ENCODE measurements around the gene SPP2.

The SPP2 gene

DNA sequence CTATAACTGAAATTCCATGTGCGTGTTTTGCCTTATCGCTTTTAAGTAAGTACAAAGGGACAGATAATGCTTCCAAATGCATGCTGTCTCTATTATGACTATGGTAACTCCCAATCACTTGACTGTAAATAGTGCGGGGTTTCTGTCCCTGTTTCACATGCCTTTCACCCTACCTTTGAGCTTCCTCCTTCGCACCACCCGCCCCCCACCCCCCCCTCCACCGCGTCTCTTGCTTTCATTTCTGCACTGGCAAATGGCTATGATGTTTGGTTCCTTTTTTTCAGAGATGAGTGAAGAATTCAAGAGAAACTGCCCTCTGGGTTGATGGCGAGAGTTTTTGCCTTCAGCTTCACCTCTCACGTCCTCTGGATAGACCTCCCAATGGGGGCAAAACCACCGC is 25.0 kb upstream of the SPP2 start:
- no peaks in the 10 kb centered on the region for H3K36me3 ChIP-seq (ENCODE audit: control insufficient read depth, insufficient read depth, low read length)
- peaks cover 3% of the 10 kb centered on the region for H3K4me1 ChIP-seq (ENCODE audit: control insufficient read depth, insufficient read depth, low read length)
- no peak overlapping the region for H3K9ac ChIP-seq (ENCODE audit: low read length)
- no peaks in the 10 kb centered on the region for H3K27me3 ChIP-seq (ENCODE audit: control insufficient read depth, insufficient read depth, low read length)
- H3K4me3 ChIP-seq (ENCODE audit: low read length), result no peak overlapping the region
- H3K9me3 ChIP-seq (ENCODE audit: control insufficient read depth, low read length), result no peaks in the 10 kb centered on the region

- H3K36me3 ChIP-seq (ENCODE audit: control insufficient read depth, insufficient read depth, low read length), result no peaks in the 10 kb centered on the region
- H3K9me3 ChIP-seq (ENCODE audit: control insufficient read depth, low read length), result no peaks in the 10 kb centered on the region
- no peak overlapping the region for H3K4me3 ChIP-seq (ENCODE audit: low read length)
- no peak overlapping the region for H3K9ac ChIP-seq (ENCODE audit: low read length)
- H3K4me1 ChIP-seq (ENCODE audit: control insufficient read depth, insufficient read depth, low read length), result peaks cover 3% of the 10 kb centered on the region
- H3K27me3 ChIP-seq (ENCODE audit: control insufficient read depth, insufficient read depth, low read length), result no peaks in the 10 kb centered on the region
Observed at GRCh38 chr2:234025891-234026401, 24.6 kb upstream of the SPP2 start.

DNA sequence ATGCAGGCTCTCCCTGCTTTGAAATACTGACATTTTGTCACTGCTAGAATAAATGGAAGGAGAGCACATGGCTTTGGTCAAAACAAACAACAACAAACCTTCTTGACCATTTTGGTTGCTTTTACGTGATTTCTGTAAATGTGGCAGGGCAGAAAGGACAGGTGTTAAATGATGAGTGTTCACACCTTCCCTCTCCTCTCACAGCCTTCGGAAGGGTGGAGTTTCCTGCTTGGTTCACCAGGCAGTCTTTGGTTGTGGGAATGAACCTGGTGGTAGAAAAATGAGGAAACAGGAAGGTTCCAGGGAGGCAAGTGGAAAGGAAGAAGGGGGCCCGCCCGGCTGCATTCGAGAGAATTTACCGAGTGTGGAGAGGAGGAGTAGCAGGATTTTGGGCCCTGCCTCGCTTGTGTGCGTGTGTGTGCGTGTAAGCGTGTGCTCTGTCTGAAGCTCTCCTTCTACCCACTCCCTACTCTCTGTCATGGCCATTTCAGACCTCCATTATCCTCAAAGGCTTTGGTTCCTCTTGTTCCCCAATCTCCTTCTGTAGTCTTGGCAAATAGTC is 23.7 kb upstream of the SPP2 start:
- H3K36me3 ChIP-seq (ENCODE audit: control insufficient read depth, insufficient read depth, low read length), result no peaks in the 10 kb centered on the region
- no peak overlapping the region for H3K4me3 ChIP-seq (ENCODE audit: low read length)
- peaks cover 3% of the 10 kb centered on the region for H3K4me1 ChIP-seq (ENCODE audit: control insufficient read depth, insufficient read depth, low read length)
- no peaks in the 10 kb centered on the region for H3K9me3 ChIP-seq (ENCODE audit: control insufficient read depth, low read length)
- no peaks in the 10 kb centered on the region for H3K27me3 ChIP-seq (ENCODE audit: control insufficient read depth, insufficient read depth, low read length)
- no peak overlapping the region for H3K9ac ChIP-seq (ENCODE audit: low read length)

DNA sequence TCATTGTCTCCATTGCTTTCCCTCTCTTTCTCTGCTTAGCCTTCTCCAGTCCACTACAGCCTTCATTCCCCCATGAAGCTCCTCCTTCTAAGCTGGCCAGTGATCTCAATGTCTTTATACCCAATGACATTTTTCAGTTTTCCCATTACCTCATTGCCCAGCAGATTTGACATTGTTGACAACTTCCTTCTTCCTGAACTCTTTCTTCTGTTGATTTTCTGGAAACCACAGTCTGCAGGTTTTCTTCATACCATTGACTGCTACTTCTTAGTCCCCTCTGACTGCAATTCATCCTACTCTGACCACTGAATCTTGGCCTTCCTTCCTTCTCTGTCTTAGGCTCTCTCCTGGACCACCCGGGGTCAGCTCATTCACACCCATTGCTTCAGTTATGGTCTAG is 22.9 kb upstream of the SPP2 start:
- Histone ChIP-seq H3K9me3 (ENCODE audit: control insufficient read depth, low read length) (no peaks in the 10 kb centered on the region), H3K36me3 (ENCODE audit: control insufficient read depth, insufficient read depth, low read length) (no peaks in the 10 kb centered on the region), H3K4me3 (ENCODE audit: low read length) (no peak overlapping the region), H3K9ac (ENCODE audit: low read length) (no peak overlapping the region), H3K4me1 (ENCODE audit: control insufficient read depth, insufficient read depth, low read length) (peaks cover 3% of the 10 kb centered on the region), H3K27me3 (ENCODE audit: control insufficient read depth, insufficient read depth, low read length) (no peaks in the 10 kb centered on the region)

GRCh38 chr2:234029150-234029733 is 21.3 kb upstream of the SPP2 start:
- Histone ChIP-seq H3K4me3 (ENCODE audit: low read length) (no peak overlapping the region), H3K9me3 (ENCODE audit: control insufficient read depth, low read length) (no peaks in the 10 kb centered on the region), H3K4me1 (ENCODE audit: control insufficient read depth, insufficient read depth, low read length) (peaks cover 3% of the 10 kb centered on the region), H3K27me3 (ENCODE audit: control insufficient read depth, insufficient read depth, low read length) (no peaks in the 10 kb centered on the region), H3K36me3 (ENCODE audit: control insufficient read depth, insufficient read depth, low read length) (no peaks in the 10 kb centered on the region), H3K9ac (ENCODE audit: low read length) (no peak overlapping the region)

DNA sequence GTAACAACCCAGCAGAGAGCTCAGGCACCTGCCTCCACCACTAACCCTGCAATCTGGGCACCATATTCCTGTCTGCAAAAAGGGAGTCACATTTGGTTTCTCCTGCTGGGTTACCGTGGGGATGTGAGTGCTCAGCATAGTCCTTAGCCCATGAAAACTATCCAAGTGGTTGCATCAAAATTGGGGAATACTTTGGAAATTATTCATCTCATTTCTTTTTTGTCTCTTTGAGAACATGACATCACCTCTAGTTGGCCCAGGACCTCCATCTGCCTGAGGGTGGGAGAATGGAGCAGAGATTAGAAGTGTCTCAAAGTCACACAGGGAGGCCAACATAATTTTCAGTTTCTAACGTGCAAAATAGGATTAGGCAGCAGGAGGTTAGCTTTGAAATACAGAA is 19.3 kb upstream of the SPP2 start:
- H3K4me1 ChIP-seq (ENCODE audit: control insufficient read depth, insufficient read depth, low read length), result no peaks in the 10 kb centered on the region
- H3K9me3 ChIP-seq (ENCODE audit: control insufficient read depth, low read length), result no peaks in the 10 kb centered on the region
- no peak overlapping the region for H3K9ac ChIP-seq (ENCODE audit: low read length)
- no peaks in the 10 kb centered on the region for H3K27me3 ChIP-seq (ENCODE audit: control insufficient read depth, insufficient read depth, low read length)
- H3K4me3 ChIP-seq (ENCODE audit: low read length), result no peak overlapping the region
- H3K36me3 ChIP-seq (ENCODE audit: control insufficient read depth, insufficient read depth, low read length), result no peaks in the 10 kb centered on the region

- Histone ChIP-seq H3K4me1 (ENCODE audit: control insufficient read depth, insufficient read depth, low read length) (no peaks in the 10 kb centered on the region), H3K27me3 (ENCODE audit: control insufficient read depth, insufficient read depth, low read length) (no peaks in the 10 kb centered on the region)
Observed at GRCh38 chr2:234032279-234032856, 18.1 kb upstream of the SPP2 start.

GRCh38 chr2:234033174-234033573 is 17.3 kb upstream of the SPP2 start:
- H3K4me3 ChIP-seq (ENCODE audit: low read length), result no peak overlapping the region
- H3K9me3 ChIP-seq (ENCODE audit: control insufficient read depth, low read length), result no peaks in the 10 kb centered on the region
- no peaks in the 10 kb centered on the region for H3K4me1 ChIP-seq (ENCODE audit: control insufficient read depth, insufficient read depth, low read length)
- H3K9ac ChIP-seq (ENCODE audit: low read length), result no peak overlapping the region
- no peaks in the 10 kb centered on the region for H3K27me3 ChIP-seq (ENCODE audit: control insufficient read depth, insufficient read depth, low read length)
- H3K36me3 ChIP-seq (ENCODE audit: control insufficient read depth, insufficient read depth, low read length), result no peaks in the 10 kb centered on the region

More at GRCh38 chr2:234032279-234032856, 18.1 kb upstream of the SPP2 start:
- H3K9ac ChIP-seq (ENCODE audit: low read length), result no peak overlapping the region
- no peak overlapping the region for H3K4me3 ChIP-seq (ENCODE audit: low read length)
- H3K36me3 ChIP-seq (ENCODE audit: control insufficient read depth, insufficient read depth, low read length), result no peaks in the 10 kb centered on the region
- no peaks in the 10 kb centered on the region for H3K9me3 ChIP-seq (ENCODE audit: control insufficient read depth, low read length)

GRCh38 chr2:234033885-234034284 is 16.6 kb upstream of the SPP2 start:
- Histone ChIP-seq H3K27me3 (ENCODE audit: control insufficient read depth, insufficient read depth, low read length) (no peaks in the 10 kb centered on the region), H3K9me3 (ENCODE audit: control insufficient read depth, low read length) (no peaks in the 10 kb centered on the region), H3K36me3 (ENCODE audit: control insufficient read depth, insufficient read depth, low read length) (no peaks in the 10 kb centered on the region), H3K9ac (ENCODE audit: low read length) (no peak overlapping the region), H3K4me3 (ENCODE audit: low read length) (no peak overlapping the region), H3K4me1 (ENCODE audit: control insufficient read depth, insufficient read depth, low read length) (no peaks in the 10 kb centered on the region)

GRCh38 chr2:234038076-234038802 is 12.3 kb upstream of the SPP2 start:
- no peaks in the 10 kb centered on the region for H3K36me3 ChIP-seq (ENCODE audit: control insufficient read depth, insufficient read depth, low read length)
- H3K4me3 ChIP-seq (ENCODE audit: low read length), result no peak overlapping the region
- H3K9me3 ChIP-seq (ENCODE audit: control insufficient read depth, low read length), result no peaks in the 10 kb centered on the region
- no peak overlapping the region for H3K9ac ChIP-seq (ENCODE audit: low read length)
- H3K27me3 ChIP-seq (ENCODE audit: control insufficient read depth, insufficient read depth, low read length), result no peaks in the 10 kb centered on the region
- no peaks in the 10 kb centered on the region for H3K4me1 ChIP-seq (ENCODE audit: control insufficient read depth, insufficient read depth, low read length)

- Histone ChIP-seq H3K27me3 (ENCODE audit: control insufficient read depth, insufficient read depth, low read length) (no peaks in the 10 kb centered on the region), H3K4me1 (ENCODE audit: control insufficient read depth, insufficient read depth, low read length) (no peaks in the 10 kb centered on the region)
Observed at GRCh38 chr2:234044157-234044556, 6.3 kb upstream of the SPP2 start.

GRCh38 chr2:234046521-234046920 is 4.0 kb upstream of the SPP2 start:
- no peaks in the 10 kb centered on the region for H3K27me3 ChIP-seq (ENCODE audit: control insufficient read depth, insufficient read depth, low read length)
- H3K4me1 ChIP-seq (ENCODE audit: control insufficient read depth, insufficient read depth, low read length), result no peaks in the 10 kb centered on the region
- no peaks in the 10 kb centered on the region for H3K36me3 ChIP-seq (ENCODE audit: control insufficient read depth, insufficient read depth, low read length)
- no peak overlapping the region for H3K9ac ChIP-seq (ENCODE audit: low read length)
- no peaks in the 10 kb centered on the region for H3K9me3 ChIP-seq (ENCODE audit: control insufficient read depth, low read length)
- H3K4me3 ChIP-seq (ENCODE audit: low read length), result no peak overlapping the region

More at GRCh38 chr2:234044157-234044556, 6.3 kb upstream of the SPP2 start:
- no peak overlapping the region for H3K9ac ChIP-seq (ENCODE audit: low read length)
- no peaks in the 10 kb centered on the region for H3K9me3 ChIP-seq (ENCODE audit: control insufficient read depth, low read length)
- no peaks in the 10 kb centered on the region for H3K36me3 ChIP-seq (ENCODE audit: control insufficient read depth, insufficient read depth, low read length)
- no peak overlapping the region for H3K4me3 ChIP-seq (ENCODE audit: low read length)

Data from mucosa of stomach (tissue), 1 donor.